22Rv1 (cell line): ENCODE data around the gene TIMP2.

Source experiments
- ZFX ChIP-seq: fragments of 450-650 bp; IDR thresholded peaks from 2 replicates; pipeline ENCODE4 v1.6.1; 2017; ENCODE audit warnings: antibody characterized with exemption, borderline replicate concordance
- TF ChIP-seq, protein P1 (sequence below): fragments of 450-650 bp; IDR thresholded peaks from 2 replicates; pipeline ENCODE4 v1.5.1; 2017; ENCODE audit warnings: mild to moderate bottlenecking

- TF ChIP-seq, protein P1, sequence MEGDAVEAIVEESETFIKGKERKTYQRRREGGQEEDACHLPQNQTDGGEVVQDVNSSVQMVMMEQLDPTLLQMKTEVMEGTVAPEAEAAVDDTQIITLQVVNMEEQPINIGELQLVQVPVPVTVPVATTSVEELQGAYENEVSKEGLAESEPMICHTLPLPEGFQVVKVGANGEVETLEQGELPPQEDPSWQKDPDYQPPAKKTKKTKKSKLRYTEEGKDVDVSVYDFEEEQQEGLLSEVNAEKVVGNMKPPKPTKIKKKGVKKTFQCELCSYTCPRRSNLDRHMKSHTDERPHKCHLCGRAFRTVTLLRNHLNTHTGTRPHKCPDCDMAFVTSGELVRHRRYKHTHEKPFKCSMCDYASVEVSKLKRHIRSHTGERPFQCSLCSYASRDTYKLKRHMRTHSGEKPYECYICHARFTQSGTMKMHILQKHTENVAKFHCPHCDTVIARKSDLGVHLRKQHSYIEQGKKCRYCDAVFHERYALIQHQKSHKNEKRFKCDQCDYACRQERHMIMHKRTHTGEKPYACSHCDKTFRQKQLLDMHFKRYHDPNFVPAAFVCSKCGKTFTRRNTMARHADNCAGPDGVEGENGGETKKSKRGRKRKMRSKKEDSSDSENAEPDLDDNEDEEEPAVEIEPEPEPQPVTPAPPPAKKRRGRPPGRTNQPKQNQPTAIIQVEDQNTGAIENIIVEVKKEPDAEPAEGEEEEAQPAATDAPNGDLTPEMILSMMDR = no peak
- no peak for TF ChIP-seq ZFX
Observed at GRCh38 chr17:78946631-78947030, 21.4 kb upstream of the TIMP2 start.
